GM21526 (cell line): ENCODE measurements around the gene ALAS1.
"Not testable (repeated sequence)": the region's sequence is repeated elsewhere in the genome, so short reads cannot be mapped to it uniquely, and the experiment has no call there.

Source experiments
- ATAC-seq: cut with Tn5 transposase; IDR thresholded peaks from one replicate; pipeline ENCODE4 v1.9.1; 2021; ENCODE audit warnings: moderate library complexity; ENCODE audit not compliant: unreplicated experiment, low FRiP score

ALAS1 gene

GRCh38 chr3:52197842-52198625 lies at the start of gene ALAS1:
Gene ALAS1, plus strand, starts transcription at chr3:52198160. Its CDS starts 1,082 bp downstream, at chr3:52199242.
- ATAC-seq, result peak; percentile 59

- ATAC-seq, result no peak
Observed at GRCh38 chr3:52149021-52149420, 48.9 kb upstream of the ALAS1 start.

- no peak for ATAC-seq
Observed at GRCh38 chr3:52149726-52150125, 48.2 kb upstream of the ALAS1 start.

- no peak for ATAC-seq
Observed at GRCh38 chr3:52150357-52150756, 47.6 kb upstream of the ALAS1 start.

GRCh38 chr3:52150860-52151259 lies 47.1 kb upstream of the ALAS1 start:
- ATAC-seq, result no peak

GRCh38 chr3:52151991-52152390 lies 46.0 kb upstream of the ALAS1 start:
- not testable (repeated sequence) for ATAC-seq

GRCh38 chr3:52153389-52154096 lies 44.4 kb upstream of the ALAS1 start:
- no peak for ATAC-seq

- ATAC-seq, result peak; percentile 72
Observed at GRCh38 chr3:52154135-52155094, 43.5 kb upstream of the ALAS1 start, which contains the start of gene POC1A. Gene POC1A, minus strand, starts transcription at chr3:52154423. Its CDS starts 51 bp downstream, at chr3:52154372.

GRCh38 chr3:52155912-52156311 lies 42.0 kb upstream of the ALAS1 start:
- no peak for ATAC-seq

GRCh38 chr3:52159503-52159902 lies 38.5 kb upstream of the ALAS1 start:
- ATAC-seq, result no peak

GRCh38 chr3:52162250-52162872 lies 35.6 kb upstream of the ALAS1 start:
- ATAC-seq, result no peak

- no peak for ATAC-seq
Observed at GRCh38 chr3:52167240-52167639, 30.7 kb upstream of the ALAS1 start.

- ATAC-seq, result not testable (repeated sequence)
Observed at GRCh38 chr3:52170217-52170616, 27.7 kb upstream of the ALAS1 start.

- no peak for ATAC-seq
Observed at GRCh38 chr3:52171514-52172261, 26.3 kb upstream of the ALAS1 start.

GRCh38 chr3:52172262-52172757 lies 25.6 kb upstream of the ALAS1 start:
- ATAC-seq, result no peak

GRCh38 chr3:52173101-52173500 lies 24.9 kb upstream of the ALAS1 start:
- ATAC-seq, result no peak

GRCh38 chr3:52174896-52175295 lies 23.1 kb upstream of the ALAS1 start:
- ATAC-seq, result no peak

- no peak for ATAC-seq
Observed at GRCh38 chr3:52175416-52176179, 22.4 kb upstream of the ALAS1 start.
